ENCODE data around the gene ANKFN1. TPM values are rescaled to one million over a fixed set of nuclear protein-coding genes. Genes with fewer than 3 reads are reported as not detected.

Gene ANKFN1
- total and polyA plus RNA-seq, 11 donors, result not detected

DNA sequence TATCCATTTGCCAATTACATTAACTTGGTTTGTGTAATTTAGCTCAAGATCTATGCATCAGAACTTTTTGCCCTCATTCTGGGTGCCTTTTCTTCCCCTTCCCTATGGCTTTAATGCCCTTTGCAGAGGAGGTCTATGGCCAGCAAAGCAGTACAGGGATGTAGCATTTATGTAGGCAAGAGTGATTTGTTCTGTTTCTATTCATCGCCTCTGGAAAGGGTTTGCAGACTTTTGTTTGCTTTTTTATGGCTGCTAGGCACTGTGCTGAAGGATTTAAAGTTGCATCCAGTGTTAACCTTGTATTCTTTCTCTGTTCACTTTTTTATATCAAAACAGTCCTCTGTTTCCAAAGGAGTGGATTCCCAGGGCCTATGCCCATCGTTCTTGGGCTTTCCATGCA, 78.0 kb downstream of the ANKFN1 start:
- 80 to 88% (median 82%) methylated on average over 2 of the region's 2 CpGs for WGBS, 4 donors
- Histone ChIP-seq H3K27ac (no peak overlapping the region), H3K27me3 (no peaks in the 10 kb centered on the region), H3K4me1 (peaks cover 0 to 9% (median 0%) of the 10 kb centered on the region in 12 donors), H3K36me3 (no peaks in the 10 kb centered on the region), H3K9me3 (peaks cover 0 to 6% (median 0%) of the 10 kb centered on the region in 12 donors), H3K4me3 (no peak overlapping the region)
- TF ChIP-seq, protein P1, sequence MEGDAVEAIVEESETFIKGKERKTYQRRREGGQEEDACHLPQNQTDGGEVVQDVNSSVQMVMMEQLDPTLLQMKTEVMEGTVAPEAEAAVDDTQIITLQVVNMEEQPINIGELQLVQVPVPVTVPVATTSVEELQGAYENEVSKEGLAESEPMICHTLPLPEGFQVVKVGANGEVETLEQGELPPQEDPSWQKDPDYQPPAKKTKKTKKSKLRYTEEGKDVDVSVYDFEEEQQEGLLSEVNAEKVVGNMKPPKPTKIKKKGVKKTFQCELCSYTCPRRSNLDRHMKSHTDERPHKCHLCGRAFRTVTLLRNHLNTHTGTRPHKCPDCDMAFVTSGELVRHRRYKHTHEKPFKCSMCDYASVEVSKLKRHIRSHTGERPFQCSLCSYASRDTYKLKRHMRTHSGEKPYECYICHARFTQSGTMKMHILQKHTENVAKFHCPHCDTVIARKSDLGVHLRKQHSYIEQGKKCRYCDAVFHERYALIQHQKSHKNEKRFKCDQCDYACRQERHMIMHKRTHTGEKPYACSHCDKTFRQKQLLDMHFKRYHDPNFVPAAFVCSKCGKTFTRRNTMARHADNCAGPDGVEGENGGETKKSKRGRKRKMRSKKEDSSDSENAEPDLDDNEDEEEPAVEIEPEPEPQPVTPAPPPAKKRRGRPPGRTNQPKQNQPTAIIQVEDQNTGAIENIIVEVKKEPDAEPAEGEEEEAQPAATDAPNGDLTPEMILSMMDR (IDR thresholded peaks at IDR 0.05), result no peak
- TF ChIP-seq POLR2A (IDR thresholded peaks at IDR 0.05), result no peak
- ATAC-seq (no peak), DNase-seq (no peak)
- intact Hi-C loops (cut with DNase I), result loop anchor here in 1 of 10 donors (5.0 kb wide), 1 partner anchor 49 kb away; no protein-coding TSS in a partner anchor

DNA sequence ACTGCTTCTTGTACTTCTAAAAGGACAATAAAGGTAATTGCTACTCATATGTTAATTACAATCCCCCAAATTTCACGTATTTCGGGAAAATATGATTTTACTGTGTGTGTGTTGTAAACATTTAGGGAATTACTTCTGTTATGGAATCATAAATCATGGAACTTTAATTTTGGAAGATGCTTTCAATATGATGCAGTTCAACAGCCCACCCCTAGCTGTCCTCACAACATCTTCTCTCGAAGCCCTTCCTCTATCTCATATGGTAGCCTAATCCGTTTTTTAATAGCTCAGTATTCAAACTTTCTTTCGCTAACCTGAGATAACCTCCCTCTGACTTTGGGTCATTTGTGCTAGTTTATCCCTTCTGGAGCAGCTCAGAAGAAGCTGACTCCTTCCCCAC, 78.4 kb downstream of the ANKFN1 start:
- Histone ChIP-seq H3K9me3 (peaks cover 0 to 6% (median 0%) of the 10 kb centered on the region in 12 donors), H3K4me3 (no peak overlapping the region), H3K27ac (no peak overlapping the region), H3K36me3 (no peaks in the 10 kb centered on the region), H3K4me1 (peaks cover 0 to 9% (median 0%) of the 10 kb centered on the region in 12 donors), H3K27me3 (no peaks in the 10 kb centered on the region)
- no peak for TF ChIP-seq POLR2A (IDR thresholded peaks at IDR 0.05)
- TF ChIP-seq, protein P1 (IDR thresholded peaks at IDR 0.05), result peak in 1 of 12 donors; percentile 5
- intact Hi-C loops (cut with DNase I), result loop anchor here in 1 of 10 donors (5.0 kb wide), 1 partner anchor 49 kb away; no protein-coding TSS in a partner anchor
- ATAC-seq (no peak), DNase-seq (no peak)
- WGBS, 4 donors, result 62 to 67% (median 64%) methylated on average over 5 of the region's 5 CpGs

DNA sequence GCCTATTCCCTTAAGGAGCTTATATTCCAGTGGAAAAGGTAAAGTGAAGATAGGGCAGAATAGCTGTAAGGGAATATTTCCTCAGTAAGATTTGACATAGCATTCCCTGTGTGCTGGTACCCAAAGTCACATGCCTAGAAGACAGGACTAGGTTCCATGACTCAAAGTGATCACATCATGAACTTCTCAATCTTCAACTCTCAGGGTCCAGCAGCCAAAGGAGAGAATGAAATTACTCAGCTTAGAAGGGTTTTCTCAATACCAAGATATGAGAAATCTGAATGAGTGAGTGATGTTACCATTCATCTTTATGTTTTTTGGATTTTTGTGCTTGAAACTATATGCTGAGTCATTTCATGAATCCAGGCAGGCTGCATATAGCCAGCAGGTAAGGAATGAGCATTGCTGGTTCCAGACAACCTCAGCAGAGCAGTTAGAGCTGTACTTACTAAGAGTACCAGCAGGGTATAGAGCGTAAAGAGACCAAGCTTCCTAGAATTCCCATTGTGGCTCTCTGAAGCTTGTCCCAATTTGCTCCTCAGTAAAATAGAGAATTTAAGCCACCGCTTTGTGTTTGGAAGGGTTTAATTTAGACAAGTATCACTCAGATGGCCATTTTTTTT, 91.1 kb downstream of the ANKFN1 start:
- no peak overlapping the region for H3K4me3 ChIP-seq
- DNase-seq (no peak), ATAC-seq (no peak)
- H3K36me3 ChIP-seq, result no peaks in the 10 kb centered on the region
- no peaks in the 10 kb centered on the region for H3K4me1 ChIP-seq
- intact Hi-C loops (cut with DNase I), result no loop called here
- H3K27ac ChIP-seq, result no peak overlapping the region
- WGBS, 4 donors, result 82 to 96% (median 92%) methylated on average over 2 of the region's 2 CpGs
- peaks cover 0 to 5% (median 0%) of the 10 kb centered on the region in 9 donors for H3K27me3 ChIP-seq
- TF ChIP-seq, protein P1 (IDR thresholded peaks at IDR 0.05), result no peak
- no peak for TF ChIP-seq POLR2A (IDR thresholded peaks at IDR 0.05)
- no peaks in the 10 kb centered on the region for H3K9me3 ChIP-seq

DNA sequence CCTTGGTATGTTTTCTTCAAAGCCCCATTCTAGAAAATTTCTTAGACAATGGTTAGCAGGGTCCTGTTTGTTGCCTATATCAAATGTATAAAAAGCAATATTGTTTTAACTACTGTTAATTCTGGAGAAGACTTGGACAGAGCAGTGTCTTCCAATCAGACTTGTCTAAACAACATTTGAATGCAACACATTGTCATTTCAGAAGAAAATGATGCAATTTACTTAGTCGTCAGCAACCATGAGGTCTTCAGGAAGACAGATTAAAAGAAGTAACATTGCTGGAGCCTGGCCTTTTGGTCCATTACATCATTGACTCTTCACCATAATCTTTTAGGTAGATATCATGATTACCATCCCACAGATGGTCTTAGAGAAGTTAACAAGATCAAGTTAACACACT, 94.5 kb downstream of the ANKFN1 start:
- ATAC-seq (no peak), DNase-seq (no peak)
- TF ChIP-seq, protein P1 (IDR thresholded peaks at IDR 0.05), result no peak
- TF ChIP-seq POLR2A (IDR thresholded peaks at IDR 0.05), result no peak
- Histone ChIP-seq H3K4me3 (no peak overlapping the region), H3K27ac (no peak overlapping the region), H3K4me1 (no peaks in the 10 kb centered on the region), H3K36me3 (no peaks in the 10 kb centered on the region), H3K27me3 (peaks cover 0 to 5% (median 0%) of the 10 kb centered on the region in 9 donors), H3K9me3 (no peaks in the 10 kb centered on the region)
- 76 to 85% (median 79%) methylated on average over 1 of the region's 1 CpG for WGBS, 4 donors
- intact Hi-C loops (cut with DNase I), result no loop called here
